Kidney tubule cell (primary cell): ENCODE measurements around the gene ANGPTL1.
A peak's percentile ranks its signal among the peaks of the same experiment; 100 is the strongest.

Source experiments
- DNase-seq: peaks from one replicate; pipeline ENCODE4 v3.0.0-alpha.2; 2018; ENCODE audit warnings: low spot score

Gene ANGPTL1

GRCh38 chr1:178870944-178871343 lies at the start of gene ANGPTL1:
Gene ANGPTL1 (minus strand): TSS chr1:178871077. CDS start chr1:178865776, 5,301 bp downstream.
- DNase-seq = no peak

DNA sequence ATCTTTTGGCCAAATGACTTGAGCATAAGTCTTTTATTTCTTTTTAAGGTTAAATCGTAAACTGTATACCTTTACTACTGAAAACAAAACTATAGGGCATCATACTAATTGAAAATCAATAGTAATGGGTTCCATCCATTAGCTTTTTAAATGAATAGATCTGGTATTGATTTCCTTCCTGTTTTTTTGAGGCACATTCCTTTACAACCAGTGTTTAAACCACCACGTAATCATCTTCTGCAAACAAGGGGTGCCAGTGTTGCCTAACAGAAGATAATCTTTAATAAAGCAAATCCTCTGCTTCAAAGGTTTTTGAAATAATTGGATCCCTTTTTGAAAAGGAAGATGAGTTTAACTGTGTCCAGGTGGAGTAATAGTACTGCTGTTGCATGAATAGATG lies 48.7 kb upstream of the ANGPTL1 start:
- no peak for DNase-seq

DNA sequence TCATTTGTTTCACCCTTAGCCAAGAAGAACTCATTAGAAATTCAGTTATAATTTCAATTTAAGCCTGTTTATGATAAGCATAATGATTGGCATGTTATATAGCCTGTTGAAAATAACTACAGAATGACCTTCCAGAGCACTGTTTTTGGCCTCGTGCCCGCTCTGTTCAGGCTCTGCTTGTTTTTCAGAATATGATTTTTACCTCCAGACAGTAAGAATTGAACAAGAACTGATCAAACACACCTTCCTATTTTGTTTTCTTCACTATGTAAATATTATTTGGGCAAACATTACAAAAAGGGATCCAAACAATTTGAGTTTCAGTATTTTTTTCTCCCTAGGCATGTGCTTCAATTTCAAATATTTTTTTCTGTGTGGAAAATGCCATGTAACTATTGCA lies 48.1 kb upstream of the ANGPTL1 start:
- DNase-seq = no peak

GRCh38 chr1:178918308-178918707 lies 47.4 kb upstream of the ANGPTL1 start:
- DNase-seq = no peak

DNA sequence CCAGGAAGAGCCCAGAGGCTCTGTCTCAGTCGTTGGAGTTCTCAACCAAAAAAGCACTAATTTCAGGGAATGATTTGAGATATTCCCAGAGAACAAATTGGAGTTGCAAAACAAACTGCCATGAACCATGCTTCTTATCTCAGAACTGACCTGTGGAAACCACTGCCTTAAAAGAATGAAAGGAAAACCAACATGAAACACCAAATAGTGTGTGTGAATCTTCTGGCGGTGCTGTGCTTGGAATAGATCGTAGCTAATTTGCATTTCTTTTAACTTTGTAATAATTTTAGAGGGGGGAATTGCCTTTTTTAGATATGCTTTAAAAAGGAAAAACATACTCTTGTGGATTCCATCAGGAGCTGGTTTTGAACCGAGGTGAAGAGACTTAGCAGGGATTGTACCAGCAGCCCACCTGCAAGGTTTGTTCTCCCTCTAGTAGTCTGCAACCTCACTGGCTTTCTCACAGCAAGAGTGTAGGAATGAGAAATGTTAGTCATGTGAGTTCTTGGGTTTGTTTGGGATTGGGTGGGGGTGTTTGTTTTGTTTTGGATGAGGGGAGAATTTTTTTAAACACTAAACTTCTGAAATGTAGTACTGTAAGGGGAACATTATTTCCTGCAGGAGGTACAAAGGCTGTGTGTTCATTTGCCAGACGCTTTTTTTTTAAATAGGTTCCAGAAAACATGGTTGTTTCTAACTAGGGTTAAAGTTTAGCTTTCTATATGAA lies 45.7 kb upstream of the ANGPTL1 start:
- no peak for DNase-seq

GRCh38 chr1:178912597-178912996 lies 41.7 kb upstream of the ANGPTL1 start:
- no peak for DNase-seq

DNA sequence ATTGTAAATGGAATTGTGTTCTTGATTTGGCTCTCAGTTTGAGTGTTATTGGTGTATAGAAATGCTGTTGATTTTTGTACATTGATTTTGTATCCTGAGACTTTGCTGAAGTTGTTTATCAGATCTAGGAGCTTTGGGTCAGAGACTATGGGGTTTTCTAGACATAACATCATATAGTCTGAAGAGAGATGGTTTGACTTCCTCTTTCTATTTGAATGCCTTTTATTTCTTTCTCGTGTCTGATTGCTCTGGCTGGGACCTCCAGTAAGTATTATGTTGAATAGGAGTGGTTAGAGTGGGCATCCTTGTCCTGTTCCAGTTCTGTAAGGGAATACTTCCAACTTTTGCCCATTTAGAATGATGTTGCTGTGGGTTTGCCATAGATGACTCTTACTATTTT lies 39.1 kb upstream of the ANGPTL1 start:
- DNase-seq = no peak

DNA sequence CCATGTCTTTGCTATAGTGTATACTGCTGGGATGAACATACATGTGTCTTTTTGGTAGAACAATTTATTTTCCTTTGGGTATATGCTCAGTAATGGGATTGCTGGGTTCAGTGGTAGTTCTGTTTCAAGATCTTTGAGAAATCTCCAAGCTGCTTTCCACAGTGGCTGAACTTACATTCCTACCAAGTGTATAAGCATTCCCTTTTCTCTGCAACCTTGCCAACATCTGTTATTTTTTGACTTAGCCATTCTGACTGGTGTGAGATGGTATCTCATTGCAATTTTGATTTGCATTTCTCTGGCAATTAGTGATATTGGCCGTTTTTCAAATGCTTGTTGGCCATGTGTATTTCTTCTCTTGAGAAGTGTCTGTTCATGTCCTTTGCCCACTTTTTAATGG lies 37.5 kb upstream of the ANGPTL1 start:
- DNase-seq = no peak

- no peak for DNase-seq
Measured at GRCh38 chr1:178901482-178902125, 30.7 kb upstream of the ANGPTL1 start.

GRCh38 chr1:178899402-178899801 lies 28.5 kb upstream of the ANGPTL1 start:
- no peak for DNase-seq

- no peak for DNase-seq
Measured at GRCh38 chr1:178898401-178898800, 27.5 kb upstream of the ANGPTL1 start.

DNA sequence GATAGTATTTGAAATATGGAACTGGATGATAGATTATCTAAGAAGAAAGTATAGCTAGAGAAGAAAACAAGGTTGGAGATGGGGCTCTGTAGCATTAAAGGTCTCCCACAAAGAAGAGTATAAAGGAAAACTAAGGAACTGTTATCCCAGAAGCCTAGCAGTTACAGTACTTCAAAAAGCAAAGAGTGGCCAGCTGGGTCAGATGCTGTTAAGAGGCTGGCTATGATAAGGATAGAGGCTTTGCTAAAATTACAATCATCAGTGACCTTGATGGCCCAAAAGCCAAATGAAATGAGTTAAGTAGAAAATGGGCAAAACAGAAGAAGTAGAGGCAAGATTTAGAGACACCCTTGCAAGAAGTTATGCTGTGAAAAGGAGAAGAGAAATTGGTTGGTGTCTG lies 25.1 kb upstream of the ANGPTL1 start:
- DNase-seq = no peak

DNA sequence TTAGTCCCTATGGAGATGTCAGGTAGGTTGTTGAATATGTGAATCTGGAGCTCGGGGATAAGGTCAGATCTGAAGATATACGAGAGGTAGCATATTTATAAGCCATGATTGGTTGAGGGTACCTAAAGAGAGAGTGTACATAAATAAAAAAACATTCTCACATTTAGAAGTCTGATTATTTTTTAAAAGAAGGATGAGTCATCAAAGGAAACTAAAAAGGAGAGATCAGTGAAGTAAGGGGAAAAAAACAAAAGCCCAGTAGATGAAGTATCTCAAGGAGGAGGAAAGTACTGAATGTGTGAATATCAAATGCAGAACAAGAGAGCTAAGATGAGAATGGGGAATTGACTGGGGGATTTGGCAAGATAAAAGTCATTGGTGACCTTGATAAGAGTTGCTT lies 15.7 kb upstream of the ANGPTL1 start:
- no peak for DNase-seq

GRCh38 chr1:178885869-178886268 lies 15.0 kb upstream of the ANGPTL1 start:
- no peak for DNase-seq

DNA sequence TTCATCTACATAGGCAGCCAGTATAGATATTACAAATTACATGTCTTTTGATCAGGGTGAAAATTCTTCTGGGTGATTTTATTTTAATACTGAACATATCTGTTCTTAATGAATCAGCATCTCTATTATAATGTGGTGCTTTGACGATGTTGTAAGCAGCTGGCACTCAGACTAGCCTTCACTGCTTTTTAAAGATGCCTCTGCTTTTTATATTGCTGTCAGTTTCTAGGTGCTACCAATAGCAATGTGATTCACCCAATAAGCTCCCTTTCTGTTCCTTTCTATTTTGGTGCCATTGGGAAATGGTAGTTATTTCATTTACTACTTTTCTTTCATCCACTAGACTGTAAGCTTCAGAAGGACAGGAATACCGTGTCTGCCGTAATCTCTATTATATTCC lies 11.1 kb upstream of the ANGPTL1 start:
- DNase-seq = no peak

- DNase-seq = no peak
Measured at GRCh38 chr1:178877896-178878295, 7.0 kb upstream of the ANGPTL1 start.

GRCh38 chr1:178875936-178876335 lies 5.1 kb upstream of the ANGPTL1 start:
- no peak for DNase-seq

DNA sequence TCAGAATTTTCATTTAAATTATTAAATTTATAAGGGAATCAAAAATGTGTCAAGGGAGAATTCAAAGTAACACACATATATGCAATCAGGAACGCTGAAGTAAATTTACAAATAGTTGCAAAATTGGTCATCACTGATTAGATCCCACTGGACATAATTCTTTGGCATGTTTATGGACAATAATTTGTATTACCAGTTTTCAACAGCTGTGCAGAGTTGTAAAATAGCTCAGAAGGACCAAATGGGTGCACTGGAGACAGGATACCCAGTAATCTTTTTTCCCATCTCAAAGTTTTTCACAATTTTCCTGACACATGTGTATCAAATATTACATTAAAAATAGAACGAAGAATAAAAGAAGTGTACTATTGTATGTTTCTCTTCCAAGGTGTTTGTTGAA lies 4.1 kb upstream of the ANGPTL1 start:
- no peak for DNase-seq

DNA sequence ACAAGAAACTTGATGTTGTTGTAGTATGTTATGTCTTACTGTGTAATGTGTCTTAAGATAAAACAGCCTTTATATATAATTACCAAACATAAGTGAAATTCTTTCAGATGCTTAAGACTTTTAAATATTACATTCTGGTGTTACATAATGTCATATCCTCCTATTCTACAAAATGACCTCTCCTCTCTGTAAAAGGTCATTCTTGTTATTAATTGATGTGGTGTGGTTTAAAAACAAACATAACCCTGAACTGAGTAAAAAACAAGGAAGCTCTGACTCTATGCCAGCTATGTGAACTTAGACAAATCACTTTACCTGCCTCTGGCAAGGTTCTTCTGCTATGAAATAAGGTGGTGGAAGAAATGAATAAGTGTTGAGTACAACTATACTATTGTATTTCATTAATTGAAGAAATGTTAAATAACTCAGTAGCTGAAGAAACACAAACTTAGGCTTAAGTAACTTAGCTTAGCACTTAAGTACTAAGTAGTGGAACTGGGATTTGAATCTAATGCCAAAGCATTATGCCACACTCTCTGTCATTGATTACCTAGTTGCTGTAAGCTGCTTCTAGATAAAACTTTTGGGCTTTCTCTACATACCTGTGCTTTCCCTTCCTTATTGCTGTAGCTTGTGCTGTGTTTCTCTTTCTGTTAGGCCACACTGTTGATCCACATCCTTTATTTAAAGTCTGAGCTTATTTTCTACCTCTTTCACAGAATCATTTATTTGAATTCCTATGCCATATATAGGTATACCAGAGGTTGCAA lies 859 bp upstream of the ANGPTL1 start:
- DNase-seq = peak; percentile 32

DNA sequence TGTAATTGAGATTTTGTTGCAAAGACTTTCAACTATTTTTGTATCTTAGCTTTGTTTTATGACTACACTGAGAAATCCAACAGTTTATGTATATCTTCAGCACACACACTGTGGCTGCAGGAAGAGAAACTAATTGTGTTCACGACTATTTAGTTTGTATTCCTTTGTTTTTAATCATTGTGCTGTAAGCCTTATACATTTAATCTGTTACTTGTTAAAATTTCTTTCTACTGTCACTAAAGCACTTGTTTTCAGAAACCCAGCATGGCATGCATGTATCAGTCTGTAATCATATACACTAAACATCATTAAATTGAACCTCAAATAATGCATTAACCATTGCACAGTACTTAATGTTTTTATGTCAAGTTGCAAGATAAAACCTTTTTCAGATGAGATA lies 656 bp downstream of the ANGPTL1 start:
- no peak for DNase-seq

DNA sequence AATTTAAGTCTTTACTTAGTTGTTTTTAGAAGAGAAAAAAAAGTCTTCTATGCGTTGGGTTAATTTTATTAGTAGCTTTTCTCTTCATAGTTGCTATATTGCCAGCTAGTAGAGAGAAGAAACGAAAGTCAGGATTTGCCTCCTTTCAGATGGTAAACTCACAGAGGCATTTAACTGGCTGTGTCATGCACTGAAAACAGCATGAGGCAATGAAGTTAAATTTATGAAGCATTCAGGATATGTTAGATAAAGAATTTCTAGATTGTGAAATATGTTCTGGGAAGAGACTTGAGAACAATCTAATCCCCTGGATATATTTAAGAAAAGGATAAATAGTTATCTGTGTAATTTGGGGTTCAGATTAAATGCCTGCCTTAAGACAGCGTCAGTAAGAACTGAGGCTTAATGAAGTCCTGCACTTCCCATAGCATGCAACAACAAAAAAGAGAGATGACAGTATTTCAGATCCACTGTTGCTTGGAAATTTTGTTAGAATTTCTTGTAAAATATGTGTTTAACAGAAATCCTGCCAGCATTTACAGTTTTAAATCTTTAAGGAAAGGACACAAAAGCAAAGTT lies 1.7 kb downstream of the ANGPTL1 start:
- peak; percentile 9 for DNase-seq

- no peak for DNase-seq
Measured at GRCh38 chr1:178868706-178869105, 2.2 kb downstream of the ANGPTL1 start.

- DNase-seq = no peak
Measured at GRCh38 chr1:178867670-178868069, 3.2 kb downstream of the ANGPTL1 start.
